ENCODE results near the gene NCLN.
"Not testable (repeated sequence)": the region's sequence is repeated elsewhere in the genome, so short reads cannot be mapped to it uniquely, and the experiment has no call there.

Gene NCLN

DNA sequence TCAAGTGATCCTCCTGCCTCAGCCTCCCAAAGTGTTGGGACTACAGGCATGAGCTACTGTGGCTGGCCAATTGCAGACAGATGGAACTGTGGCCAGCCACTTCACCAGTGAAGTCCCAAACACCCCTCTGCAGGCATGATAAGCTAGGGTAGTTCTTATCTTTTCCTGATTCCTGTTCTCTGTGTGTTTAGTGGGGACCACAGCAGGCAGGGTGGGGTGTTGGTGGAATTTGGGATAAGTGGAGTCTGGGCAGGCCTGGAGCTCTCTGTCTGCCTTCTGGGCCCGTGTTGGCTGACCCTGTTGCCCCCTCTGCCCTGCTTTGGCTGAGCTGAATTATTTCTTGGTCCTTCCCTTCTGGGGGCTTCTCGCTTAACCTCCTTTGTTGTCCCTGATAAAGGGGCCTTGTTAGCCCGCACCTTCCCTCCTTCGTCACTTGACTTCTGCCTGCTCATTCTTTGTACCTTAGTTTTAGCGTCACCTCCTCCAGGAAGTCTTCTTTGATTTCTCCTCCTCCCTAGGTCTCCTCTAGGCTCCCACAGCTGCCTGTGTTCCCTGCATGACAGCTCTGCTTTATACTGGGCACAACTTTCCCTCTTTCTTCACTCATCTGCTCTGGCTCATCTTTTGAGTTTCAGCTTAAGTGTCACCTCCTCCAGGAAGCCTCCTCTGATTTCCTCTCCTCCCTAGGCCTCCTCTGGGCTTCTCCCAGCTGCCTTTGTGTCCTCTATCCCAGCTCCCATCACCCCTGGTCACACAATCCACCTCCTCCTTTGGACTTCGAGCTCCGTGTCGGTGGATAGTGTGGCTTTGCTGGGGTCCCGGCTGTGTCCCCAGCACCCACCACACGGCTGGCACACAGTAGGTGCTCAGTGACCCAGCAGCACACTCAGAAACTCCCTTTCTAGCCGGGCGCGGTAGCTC, 1.7 kb upstream of the NCLN start:
- DNase-seq (ENCODE audit: low read depth, low spot score) = no peak

DNA sequence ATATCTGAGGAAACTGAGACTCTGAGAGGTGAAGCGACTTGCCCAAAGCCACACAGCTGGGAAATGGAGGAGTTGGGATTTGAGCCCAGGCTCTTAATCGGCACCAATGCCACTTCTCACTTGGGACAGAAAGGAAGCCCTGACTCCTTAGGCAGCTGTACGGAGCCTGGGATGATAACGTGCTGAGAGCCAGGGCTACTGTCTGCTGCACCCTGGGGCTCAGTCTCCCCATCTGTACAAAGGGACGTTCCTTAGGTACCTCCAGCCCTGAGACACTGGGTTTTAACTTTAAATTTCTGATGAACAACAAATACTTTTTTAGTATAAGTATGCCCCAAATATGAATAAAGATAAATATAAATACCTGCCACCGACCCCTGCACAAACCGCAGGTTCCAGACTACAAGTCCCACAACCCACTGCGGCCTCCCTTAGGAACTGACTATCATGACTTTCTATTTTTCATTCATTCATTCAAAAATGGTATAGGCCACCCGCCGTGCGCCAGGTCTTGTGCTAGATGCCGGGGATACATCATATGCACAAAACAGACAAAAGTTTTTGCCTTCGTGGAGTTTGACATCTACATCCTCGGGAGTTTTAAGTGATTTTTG, 776 bp upstream of the NCLN start:
- DNase-seq (ENCODE audit: low read depth, low spot score) = no peak

DNA sequence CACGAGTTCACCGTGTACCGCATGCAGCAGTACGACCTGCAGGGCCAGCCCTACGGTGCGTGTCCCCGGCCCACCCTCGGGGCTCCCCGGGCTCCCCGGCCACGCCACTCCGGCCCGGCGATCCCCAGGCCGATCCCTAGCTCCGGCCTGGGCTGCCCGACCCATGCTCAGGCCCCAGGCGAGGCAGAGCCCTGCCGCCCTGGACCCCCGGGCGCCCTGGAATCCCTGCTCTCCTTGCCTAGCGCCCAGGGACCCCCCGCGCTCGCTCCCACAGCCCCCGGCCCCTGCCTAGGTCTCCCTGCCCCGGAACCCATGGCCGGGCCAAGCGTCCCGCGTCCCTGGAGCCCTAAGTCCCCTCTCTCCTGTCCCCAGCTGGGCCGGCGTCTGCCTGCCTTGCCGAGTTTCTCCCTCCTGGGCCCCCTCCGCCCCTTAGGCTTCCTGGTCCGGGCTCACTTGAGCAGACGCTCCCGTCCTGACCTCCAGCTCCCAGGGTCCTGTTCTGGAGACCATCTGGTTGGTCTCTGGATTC, 494 bp downstream of the NCLN start:
- DNase-seq (ENCODE audit: low read depth, low spot score) = no peak

DNA sequence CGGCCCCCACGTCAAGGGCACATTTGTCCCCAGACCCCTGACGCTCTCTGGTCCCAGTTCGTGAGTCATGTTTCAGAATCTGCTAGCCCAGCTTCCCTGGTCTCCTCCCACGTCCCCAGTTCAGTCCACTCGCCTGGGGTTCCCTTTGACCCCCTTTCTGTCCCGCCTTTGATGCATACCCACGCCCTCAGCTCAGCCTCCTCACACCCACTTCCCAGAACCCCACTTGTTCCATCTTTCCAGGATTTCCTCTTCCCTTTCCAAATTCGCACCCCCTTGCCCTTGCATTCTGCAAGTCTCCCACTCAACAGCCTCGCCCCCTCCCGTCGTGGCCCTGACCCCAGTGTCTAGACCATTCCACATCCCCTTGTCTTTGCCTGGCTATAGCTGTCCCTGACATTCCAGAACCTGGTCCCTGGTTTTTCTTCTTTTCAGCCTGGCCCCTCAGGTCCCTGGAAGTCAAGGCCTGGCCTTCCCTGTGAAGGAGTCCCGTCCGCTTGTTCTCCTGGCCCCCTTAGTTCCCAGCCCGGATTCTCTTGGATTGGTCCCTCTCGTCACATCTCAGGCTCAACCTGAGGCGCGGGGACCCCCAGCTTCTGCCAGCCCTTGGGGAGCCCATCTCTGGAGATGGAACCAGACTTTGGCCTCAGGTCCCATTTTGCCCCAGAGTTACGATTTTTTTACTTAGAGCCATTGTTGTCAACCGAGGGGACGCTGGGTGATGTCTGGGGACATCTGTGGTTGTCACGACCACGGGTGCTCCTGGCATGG, 1.3 kb downstream of the NCLN start:
- no peak for DNase-seq (ENCODE audit: low read depth, low spot score)

DNA sequence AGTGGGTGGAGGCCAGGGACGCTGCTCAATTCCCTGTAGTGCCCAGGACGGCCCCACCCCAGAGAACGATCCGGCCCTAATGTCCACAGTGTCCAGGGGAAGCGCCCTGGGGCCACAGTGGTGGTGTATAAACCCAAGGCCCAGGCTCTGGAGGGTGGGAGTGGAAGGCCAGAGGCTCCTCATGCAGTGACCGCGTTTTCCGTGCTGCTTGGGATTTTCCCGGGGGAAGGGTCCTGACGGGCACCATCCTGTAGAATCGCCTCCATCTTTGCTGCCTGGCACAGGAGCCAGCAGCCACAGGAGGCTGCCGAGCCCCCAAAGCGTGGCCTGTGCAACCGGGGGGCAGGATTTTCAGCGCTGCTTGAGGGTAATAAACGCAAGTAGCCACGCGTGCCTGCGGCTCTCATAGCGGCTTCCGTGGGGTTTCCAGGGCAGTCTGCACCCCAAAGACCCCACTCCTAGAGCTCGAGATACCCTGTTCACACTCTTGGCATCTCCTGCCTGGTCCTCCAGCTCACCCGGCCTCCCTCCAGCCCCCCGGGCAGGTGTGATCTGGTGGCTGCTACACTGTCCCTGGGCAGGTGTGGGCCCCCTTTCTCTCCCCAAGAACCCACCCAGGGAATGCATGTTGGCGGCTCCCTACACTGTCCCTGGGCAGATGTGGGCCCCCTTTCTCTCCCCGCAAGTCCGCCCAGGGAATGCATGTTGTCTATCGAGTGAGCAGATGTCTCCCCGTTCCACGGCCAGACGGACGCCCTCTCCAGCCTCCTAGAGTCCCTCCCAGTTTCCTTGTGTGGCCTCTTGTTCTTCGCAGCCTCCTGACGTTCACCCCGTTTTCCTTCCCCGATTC, 2.2 kb downstream of the NCLN start:
- DNase-seq (ENCODE audit: low read depth, low spot score) = no peak

DNA sequence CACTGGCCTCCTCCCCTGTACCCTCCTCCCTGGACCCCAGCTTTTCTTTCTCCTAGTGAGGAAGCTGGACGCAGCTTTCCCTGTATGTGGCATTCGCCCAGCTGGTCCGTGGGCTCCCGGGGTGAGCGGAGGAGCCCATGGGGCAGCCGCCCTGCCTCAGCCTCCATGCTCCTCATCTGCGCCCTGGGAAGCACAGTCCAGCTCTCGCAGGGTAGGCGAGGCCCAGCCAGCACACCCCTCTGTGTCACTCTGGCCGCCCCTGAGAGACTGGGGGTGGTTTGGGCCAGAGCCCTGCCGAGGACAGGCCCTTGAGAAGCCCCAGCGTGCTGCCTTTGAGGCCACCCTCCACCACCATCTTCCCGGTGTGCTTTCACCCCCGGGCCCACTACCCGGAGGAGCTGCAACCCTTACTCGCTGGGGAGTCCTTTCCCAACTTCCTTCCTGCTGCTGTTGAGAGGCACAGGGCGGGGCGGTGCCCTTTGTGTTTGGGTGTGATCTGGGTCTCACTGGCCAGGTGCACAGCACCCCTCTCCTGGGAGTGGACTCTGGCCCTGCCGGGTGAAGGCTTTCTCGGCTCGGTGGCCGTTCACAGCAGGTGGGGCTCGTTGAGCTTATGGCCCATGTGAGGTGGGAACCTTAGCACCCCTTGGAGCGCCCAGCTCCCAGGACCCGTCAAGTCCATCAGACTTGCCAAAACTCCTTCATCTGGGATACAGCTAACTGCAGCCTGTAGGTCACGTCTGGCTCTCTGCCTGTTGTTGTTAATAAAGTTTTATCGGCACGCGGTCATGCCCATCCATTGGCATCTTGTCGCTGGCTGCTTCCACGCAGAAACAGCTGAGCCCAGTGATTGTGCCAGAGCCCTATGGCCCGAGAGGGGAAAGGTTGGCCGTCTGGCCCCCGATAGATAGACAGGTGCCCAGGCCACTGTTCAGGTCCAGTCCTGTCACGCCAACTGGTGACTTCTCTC, 3.2 kb downstream of the NCLN start:
- DNase-seq (ENCODE audit: low read depth, low spot score) = no peak

DNA sequence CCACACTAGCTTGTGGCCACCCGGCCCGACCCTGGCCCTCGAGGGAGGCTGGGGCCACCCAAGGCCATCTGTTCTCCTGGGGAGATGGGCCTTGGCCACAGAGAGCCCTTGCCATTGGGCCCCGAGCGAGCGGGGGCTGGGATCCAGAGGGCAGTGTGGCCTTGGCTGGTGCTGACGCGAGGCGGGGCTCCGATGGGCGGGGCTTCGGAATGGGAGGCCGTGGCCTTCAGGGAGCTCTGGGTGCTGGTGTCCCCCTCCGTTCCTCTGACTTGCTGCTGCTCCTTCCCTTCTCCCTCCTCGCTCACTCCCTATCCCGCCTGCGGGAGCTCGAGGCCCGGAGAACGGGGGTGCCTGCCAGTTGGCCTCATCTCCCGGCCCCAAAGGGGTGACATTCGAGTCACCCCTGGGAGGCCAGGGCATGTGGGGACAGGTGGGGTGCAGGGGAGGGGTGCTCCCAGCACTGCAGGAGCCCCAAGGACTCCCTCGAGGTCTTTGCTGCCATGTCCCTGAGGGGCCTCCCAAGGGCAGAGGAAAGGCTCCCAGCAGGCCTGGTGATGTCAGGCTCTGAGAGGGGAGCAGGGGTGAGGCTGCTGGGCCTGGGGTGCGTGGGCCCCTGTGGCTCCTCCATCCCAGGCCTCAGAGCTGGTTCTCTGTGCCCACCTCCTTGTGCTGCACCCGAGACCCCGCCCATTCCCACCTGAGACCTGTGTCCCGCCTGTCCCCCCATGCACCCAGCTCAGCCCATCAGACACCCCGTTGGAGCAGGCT, 4.2 kb downstream of the NCLN start:
- DNase-seq (ENCODE audit: low read depth, low spot score) = no peak

DNA sequence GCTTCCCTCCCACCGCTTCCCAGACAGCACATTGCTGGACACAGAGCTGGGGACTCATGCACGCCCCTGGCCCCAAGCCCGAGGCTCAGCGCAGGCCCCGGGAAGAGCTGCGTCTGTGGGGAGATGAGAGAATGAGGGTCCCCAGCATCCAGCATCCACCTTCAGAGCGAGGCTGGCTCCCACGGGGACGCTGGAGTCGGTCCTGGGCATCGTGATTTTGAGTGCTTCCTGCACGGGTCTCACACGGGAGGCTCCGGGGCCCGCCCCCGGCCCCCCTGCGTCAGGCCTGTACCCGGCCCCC, 4.7 kb downstream of the NCLN start:
- DNase-seq (ENCODE audit: low read depth, low spot score) = no peak

DNA sequence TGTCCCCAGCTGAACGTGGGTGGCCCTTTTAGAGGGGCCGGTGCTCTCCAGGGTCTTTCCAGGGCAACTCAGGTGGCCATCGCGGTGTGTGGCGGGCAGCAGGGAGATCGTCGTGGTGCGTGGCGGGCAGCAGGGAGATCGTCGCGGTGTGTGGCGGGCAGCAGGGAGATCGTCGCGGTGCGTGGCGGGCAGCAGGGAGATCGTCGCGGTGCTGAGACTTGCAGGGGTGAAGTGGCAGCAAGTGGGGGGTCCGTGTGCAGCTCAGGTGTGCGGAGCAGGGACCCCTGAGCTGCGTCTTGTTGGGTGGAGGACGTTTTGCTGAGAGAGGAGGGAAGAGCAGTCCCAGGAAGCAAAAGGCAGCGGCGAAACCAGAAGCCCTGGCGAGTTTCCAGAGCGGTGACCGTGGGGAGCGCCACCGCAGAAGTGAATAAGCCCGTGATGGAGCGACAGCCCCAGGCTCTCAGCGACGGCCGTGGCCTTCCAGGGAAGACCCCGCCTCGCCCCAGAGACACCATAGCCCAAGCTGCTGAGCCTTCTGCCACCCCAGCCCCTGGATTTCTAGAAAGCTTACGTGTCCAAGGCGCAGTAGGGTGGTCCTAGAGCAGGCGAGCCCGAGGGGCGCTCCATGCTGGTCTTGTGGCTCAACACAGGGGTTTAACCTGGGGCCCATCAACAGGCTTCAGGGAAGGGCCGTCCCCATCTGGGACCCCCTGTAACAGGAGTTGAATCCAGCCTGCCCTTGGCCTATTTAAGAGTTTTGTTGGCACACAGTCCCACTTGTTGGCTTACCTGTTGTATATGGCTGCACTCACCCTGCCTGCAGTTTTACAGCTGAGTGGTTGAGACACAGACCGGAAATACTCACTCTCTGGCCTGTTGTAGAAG, 5.4 kb downstream of the NCLN start:
- DNase-seq (ENCODE audit: low read depth, low spot score) = no peak

DNA sequence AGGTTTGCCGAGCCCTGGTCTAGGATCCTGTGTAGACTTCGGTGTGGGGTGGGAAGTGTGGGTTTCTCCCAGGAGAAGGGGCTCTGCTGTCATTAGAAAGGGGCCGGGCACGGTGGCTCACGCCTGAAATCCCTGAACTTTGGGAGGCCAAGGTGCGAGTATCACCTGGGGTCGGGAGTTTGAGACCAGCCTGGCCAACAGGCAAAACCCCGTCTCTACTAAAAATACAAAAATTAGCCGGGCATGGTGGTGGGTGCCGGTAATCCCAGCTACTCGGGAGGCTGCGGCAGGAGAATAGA, 6.0 kb downstream of the NCLN start:
- DNase-seq (ENCODE audit: low read depth, low spot score) = not testable (repeated sequence)

DNA sequence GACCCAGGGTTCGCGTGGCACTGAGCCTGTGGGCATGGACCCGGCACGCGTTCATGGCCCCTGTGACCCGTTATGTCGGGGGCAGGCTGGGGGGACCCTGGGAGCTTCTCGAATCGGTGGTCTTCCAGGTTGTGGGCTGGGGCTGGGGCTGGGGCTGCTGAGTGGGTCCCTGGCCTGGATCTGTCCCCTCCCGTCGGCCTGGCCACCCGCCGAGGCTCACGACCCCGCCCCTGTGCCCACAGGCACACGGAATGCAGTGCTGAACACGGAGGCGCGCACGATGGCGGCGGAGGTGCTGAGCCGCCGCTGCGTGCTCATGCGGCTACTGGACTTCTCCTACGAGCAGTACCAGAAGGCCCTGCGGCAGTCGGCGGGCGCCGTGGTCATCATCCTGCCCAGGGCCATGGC, 6.5 kb downstream of the NCLN start:
- DNase-seq (ENCODE audit: low read depth, low spot score) = no peak

DNA sequence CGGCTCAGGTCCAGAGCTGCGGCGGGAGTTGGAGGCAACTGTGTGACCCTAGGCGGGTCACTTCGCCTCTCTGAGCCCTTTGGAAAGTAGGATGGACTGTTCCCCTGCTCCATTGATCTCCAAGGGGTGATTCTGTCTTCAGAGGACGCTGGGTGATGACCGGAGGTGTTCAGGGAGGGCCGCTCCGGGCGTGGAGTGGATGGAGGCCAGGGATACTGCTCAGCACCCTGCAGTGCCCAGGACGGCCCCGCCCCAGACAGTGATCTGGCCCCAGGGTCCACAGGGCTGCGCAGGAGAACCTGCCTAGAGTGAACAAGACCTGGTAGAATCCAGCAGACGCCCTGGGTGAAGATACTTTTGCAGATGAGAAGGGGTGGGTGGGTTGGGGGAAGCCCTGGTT, 7.0 kb downstream of the NCLN start:
- no peak for DNase-seq (ENCODE audit: low read depth, low spot score)

DNA sequence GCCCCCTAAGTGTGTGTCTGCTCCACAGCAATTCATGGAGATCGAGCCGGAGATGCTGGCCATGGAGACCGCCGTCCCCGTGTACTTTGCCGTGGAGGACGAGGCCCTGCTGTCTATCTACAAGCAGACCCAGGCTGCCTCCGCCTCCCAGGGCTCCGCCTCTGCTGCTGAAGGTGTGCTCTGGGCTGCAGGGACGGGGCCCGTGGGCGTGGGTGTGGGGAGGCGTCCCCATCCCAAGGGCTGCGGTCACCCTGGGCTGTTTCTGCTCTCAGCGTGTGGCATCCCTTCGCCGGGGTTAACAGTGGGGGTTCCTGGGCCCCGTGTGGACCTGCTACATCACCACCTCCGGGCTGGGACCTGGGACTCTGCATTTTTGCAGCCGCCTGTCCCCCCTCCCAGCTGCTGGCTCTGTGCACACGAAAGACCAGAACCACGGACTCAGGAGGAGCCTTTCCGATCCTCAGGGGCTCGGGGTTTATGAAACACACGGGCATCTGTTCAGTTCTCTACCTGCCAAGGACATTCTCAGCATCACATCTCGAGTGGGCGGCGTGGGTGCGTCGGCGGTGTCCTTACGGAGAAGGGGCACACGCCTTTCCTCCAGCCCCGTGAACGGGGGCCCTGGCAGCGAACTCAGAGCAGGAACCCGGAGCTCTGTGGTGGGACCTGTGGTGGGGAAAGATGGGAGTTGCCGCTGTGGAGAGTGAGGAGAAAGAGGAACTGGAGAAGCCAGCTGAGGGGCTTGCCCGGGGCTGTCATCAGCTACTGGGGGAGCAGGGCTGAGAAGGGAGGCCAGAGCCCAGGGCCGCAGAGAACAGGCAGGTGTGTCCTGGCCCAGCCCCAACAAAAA, 7.8 kb downstream of the NCLN start:
- DNase-seq (ENCODE audit: low read depth, low spot score) = no peak

DNA sequence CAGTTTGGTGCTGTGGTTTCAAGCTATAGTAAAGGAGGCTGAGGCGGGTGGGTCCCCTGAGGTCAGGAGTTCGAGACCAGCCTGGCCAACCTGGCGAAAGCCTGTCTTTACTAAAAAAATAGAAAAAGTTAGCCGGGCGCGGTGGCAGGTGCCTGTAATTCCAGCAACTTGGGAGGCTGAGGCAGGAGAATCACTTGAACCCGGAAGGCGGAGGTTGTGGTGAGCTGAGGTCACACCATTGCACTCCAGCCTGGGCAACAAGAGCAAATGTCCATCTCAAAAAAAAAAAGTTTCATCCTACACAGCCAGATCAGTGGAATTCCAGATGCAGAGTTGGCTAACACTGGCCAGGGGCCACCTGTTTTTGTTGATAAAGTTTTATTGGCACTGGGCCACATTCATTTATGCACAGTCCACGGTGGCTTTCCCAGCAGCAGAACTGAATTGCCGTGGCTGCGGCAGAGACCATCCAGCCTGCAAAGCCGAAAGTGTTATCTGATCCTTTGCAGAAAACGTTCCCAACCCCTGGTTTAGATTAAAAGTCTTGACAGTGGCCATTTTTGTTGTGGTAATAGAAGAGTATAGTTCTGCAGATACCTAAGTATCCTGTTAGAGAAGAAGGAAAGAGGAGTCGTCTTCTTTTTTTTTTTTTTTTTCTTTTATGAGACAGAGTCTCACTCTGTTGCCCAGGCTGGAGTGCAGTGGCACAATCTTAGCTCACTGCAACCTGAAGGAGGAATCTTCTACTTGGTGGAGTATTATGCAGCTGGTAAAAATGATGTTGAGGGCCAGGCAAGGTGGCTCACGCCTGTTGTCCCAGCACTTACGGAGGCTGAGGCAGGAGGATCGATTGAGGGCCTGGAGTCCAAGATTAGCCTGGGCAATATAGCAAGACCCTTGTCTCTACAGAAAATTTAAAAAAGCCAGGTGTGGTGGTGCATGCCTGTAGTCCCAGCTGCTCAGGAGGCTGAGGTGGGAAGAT, 8.7 kb downstream of the NCLN start:
- no peak for DNase-seq (ENCODE audit: low read depth, low spot score)

DNA sequence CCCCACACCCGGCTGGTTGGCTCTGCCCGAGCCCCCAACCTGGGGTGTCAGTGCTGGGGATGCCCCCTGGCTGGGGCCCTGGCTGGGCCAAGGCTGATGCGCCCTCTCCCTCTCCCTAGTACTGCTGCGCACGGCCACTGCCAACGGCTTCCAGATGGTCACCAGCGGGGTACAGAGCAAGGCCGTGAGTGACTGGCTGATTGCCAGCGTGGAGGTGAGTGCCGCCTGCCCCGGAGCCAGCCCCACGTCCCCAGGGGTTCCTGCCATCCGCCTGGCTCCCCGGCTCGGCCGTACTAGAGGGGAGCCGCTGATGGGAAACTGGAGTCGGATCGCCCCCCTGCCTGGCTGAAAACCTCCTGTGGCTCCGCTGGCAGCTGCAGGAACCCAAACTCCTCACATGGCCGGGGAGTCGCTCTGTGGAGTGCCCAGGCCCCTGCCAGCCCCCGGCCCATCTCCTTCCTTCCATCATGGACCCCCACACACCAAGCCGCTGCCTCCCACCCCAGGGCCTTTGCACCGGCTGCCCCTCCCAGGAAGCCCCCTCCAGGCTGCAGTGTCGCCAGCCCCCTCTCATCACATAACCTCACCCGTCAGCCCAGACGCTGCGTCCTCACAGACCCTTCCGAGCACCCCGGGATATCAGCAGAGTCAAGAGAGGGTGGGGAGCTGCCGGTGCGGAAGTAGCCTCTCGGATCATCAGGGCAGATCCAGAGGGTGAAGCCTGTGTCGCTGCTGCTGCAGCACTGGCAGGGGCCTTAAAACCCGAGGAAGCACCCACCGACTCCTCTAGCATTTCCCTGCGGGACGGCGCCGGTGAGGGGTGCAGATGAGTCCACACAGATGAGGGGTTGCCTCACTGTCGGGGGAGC, 10.6 kb downstream of the NCLN start:
- DNase-seq (ENCODE audit: low read depth, low spot score) = no peak

DNA sequence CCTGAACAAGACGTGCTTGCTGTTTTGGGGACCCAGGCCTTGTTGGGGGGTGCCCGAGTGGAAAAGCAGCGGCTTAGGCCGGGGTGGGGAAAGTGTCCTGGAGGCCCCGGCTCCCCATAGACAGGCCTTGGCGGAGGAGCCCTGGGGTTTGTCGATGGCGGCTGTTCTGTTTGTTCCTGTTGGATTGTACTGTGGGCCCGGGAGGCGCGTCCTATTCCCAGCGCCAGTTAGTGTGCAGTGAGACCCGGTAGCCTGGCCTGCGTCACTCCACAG, 11.1 kb downstream of the NCLN start:
- DNase-seq (ENCODE audit: low read depth, low spot score) = no peak

Measured in activated naive CD8-positive, alpha-beta T cell treated with anti-CD3 and anti-CD28 coated beads, Interleukin-2, amount 50 U/mL, for 16 hours (primary cell).